B cell (primary cell): Measurements from ENCODE around the gene FSIP1.

Source experiments
- EZH2 ChIP-seq: IDR thresholded peaks from 2 replicates; pipeline ENCODE4 v1.6.1; 2012; ENCODE audit warnings: borderline replicate concordance, low read depth, mild to moderate bottlenecking, moderate library complexity, low read length; ENCODE audit not compliant: insufficient read depth, poor library complexity, severe bottlenecking
- TF ChIP-seq, protein P1 (sequence below): fragments of 200-600 bp; IDR thresholded peaks from one replicate; pipeline ENCODE4 v1.8.0; 2022; ENCODE audit warnings: antibody characterized with exemption, mild to moderate bottlenecking

DNA sequence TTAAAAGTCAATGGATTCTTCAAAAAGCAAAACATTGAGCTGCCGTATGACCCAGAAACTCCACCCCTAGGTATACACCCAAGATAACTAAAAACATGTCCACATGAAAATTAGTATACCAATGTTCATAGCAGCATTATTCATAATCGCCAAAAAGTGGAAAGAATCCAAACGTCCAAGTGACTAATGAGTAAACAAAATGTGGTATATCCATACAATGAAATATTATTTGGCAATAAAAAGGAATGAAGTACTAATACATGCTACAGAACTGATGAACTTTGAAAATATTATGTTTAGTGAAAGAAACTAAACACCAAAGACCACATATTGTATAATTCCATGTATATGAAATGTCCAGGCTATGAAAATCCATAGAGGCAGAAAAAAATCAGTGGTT is 123.9 kb downstream of the FSIP1 start:
- no peak for TF ChIP-seq EZH2
- TF ChIP-seq, protein P1, sequence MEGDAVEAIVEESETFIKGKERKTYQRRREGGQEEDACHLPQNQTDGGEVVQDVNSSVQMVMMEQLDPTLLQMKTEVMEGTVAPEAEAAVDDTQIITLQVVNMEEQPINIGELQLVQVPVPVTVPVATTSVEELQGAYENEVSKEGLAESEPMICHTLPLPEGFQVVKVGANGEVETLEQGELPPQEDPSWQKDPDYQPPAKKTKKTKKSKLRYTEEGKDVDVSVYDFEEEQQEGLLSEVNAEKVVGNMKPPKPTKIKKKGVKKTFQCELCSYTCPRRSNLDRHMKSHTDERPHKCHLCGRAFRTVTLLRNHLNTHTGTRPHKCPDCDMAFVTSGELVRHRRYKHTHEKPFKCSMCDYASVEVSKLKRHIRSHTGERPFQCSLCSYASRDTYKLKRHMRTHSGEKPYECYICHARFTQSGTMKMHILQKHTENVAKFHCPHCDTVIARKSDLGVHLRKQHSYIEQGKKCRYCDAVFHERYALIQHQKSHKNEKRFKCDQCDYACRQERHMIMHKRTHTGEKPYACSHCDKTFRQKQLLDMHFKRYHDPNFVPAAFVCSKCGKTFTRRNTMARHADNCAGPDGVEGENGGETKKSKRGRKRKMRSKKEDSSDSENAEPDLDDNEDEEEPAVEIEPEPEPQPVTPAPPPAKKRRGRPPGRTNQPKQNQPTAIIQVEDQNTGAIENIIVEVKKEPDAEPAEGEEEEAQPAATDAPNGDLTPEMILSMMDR: no peak
